NCI-H748 (cell line): ENCODE measurements around the gene LARP4B.

Experiments used
- DNase-seq: peaks from one replicate; lab custom pipeline; 2025; ENCODE audit not compliant: unreplicated experiment; lab: John Stamatoyannopoulos, UW

The LARP4B gene

DNA sequence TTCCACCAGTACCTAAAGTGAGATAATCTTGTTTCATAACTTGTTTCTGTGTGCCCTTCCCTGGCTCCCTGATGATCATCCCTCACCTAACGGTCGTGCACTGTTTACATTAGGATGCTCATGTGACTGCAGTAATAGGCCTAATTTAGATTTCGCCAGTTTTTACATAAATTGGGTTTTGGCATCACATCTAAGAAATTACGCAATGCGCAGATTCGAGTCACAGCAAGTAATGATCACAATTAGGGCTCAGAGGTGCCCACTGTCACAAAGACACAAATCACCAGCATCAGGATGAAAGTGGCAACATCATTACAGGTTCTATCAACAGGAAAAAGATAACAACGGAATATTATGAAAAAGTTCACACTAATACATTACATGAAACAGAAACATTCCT, 94.7 kb downstream of the LARP4B start:
- DNase-seq = no peak

DNA sequence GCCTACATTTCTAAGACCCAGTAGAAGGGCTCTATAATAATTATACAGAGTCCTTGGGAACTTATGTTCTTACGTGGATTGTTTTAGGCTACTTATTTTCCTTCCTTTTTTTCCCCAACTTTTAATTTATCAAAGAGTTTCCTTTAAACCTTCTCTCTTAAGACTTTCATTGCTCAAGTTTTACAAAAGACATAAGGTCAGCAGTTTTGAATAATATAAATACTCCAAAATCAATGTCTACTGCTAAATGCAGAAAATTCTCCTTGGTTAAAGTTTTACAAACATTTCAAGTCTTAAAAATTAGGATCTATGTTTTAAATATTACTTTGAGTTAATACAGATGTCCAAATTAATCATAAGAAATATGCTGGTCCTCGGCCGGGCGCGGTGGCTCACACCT, 97.0 kb downstream of the LARP4B start:
- no peak for DNase-seq

DNA sequence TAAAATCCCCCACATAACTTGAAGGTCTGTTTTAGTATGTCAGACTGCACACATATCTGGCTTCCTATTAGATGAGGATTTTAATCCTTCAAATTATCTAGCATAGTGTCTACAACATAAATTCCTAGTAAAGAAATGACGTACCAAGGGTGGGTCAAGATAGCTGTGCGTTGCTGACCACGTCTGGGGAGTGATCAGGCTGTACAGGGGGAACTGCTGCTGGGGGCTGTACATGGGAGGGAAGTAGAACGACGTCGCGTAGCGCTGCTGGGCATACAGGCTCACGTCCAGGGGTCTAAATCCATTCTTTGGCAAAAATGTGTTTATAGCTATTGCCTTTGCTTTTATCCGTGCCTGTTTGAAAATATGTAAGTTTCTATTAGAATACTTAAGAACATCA, 102.3 kb downstream of the LARP4B start:
- no peak for DNase-seq

DNA sequence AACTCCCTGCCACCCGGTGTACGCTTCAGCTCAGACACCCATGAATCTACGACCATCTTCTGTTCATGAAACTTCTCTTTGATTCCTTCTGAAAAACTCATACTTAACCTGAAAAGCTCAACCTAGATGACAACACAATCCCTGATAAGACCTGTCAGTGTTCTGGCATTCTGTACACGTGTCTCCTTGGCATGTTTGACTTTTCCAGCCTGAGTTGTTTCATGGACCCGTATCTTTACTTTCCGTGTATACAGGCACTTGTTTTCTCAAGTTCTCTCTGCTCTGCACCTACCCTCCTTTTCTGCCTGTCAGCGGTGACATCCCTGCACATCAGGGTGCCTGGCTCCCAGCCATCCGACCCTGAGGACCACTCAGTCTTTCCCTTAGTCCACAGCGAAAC, 103.3 kb downstream of the LARP4B start:
- DNase-seq = no peak

DNA sequence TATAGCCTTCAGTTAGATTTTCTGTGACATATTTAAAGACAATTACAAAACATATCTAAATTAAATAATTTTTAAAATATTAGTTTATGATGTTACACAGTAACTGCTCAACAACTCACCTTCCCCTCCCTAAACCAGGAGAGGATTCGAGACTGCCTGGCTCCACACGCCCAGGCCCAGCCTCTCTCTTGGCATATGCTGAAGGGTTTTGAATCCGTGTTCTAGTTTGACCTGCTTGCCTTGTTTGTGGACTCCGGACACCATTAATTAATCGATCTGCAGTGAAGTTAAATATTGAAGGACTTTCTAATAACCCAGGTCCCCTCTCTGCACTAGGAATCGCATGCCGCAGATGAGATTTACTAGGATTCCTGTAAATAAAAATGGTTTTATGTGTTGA, 106.6 kb downstream of the LARP4B start:
- DNase-seq = no peak

DNA sequence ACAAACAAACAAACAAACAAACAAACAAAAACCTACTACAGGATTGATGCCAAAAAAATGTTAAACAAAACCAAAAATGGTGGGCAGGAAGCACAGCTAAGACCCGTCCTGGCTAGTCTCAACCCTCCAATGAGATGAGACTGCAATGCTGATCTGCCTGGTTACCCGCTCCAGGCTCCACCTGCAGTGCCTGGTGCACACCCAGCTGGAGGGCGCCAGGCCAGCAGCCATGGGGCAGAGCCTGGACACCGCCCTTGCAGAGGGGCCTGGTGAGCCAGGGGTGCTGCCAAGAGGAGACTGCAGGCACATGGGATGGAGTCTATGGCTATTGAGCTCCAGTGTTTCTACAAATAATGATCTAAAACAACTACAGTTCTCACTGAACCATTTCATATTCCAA, 107.0 kb downstream of the LARP4B start:
- no peak for DNase-seq

DNA sequence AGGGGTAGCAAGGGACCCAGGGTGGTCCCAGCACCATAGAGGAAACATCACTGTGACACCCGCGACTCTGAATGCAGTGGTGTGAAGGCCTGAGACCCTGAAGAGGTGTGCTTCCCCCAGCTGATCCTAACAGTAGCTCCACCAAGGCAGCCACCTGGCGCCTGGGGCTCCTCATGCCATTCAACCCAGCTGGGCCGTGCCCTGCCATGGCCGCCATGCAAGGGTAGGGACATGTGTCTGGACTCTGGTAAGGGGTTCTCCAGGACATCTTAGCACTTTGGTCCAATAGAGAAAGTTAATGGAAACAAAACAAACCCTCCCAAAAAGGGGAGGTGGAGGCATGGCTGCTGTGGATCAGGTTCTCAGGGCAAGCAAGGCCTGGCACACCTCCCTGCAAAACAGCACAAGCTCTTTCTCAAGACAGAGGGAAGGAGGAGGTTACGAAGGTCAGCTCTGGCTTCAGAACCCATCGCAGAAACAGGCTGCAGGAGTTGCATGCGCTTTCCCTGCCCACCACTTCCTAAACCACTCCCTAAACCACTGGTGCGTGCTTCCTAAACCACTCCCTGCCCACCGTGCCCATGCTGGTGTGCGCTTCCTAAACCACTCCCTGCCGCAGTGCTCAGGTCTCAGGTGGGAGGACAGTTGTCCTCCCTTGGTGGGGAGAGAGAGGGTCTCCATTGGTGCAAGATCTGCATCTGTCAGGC, 108.7 kb downstream of the LARP4B start:
- DNase-seq = no peak

DNA sequence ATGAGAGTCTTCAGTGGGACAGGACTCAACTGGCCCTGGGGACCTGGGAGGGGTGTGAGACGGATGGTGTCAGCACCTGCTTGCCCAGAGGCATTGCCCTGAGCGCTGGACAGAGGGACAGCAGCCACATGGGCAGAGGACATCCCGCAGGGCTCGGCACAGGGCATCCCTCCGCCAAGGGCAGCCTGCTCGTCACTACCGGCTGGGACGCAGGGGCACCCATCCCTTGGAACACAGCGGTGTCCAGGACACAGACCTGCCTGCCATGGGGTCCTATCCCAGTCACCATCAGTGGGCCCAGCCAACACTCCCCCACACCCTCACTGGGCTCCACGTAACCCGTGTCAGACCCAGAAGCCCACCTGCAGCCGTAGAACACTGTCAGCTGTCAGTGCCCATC, 109.3 kb downstream of the LARP4B start:
- DNase-seq = no peak

DNA sequence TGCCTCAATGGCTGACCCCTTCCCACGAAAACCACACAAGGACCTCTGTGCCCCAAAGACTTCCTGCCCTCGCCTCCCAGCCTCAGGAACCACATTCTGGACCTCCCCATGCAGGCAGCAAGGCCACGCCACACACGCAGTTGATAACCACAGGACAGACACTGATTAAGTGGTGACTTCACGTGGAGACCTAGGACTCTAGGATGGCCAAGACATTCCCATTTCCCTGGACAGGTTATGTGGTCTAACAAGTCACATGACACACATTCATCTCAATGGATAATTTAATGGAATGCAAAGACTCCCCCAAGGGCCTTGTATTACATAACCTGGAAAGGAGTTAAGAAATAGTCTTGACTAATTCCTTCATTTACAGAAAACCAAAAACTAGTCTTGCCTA, 110.2 kb downstream of the LARP4B start:
- no peak for DNase-seq

DNA sequence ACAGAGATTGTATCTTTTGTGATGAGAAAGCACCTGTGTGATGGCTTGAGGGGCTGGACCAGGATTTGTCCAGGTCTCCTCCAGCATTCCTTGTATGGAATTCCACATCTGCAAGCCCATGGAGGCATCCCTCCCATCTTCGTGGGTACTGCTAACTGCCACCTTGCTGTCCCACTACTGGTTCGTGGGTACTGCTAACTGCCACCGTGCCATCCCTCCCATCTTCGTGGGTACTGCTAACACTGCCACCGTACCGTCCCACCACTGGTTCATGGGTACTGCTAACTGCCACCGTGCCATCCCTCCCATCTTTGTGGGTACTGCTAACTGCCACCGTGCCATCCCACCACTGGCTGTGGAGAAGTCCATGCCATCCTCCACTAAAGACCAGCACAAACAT, 111.7 kb downstream of the LARP4B start:
- DNase-seq = no peak

DNA sequence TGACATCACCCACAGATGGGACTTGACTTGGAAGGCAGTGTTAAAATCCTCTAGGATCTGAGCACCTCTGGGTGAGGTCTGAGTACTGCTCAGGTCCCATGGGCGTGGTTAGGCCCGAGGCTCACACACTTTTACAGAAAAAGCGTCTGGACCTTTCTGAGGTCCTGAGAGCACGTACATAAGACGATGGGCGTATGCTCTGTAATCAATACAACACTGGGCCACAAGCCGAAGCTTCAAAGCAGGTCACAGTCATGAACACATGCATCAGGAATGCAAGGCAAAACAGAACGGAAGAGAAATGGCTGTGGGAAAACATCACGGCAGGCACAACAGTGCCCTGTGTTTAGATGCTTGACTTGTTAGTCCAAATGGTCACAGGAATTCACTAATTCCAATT, 112.2 kb downstream of the LARP4B start:
- DNase-seq = no peak

DNA sequence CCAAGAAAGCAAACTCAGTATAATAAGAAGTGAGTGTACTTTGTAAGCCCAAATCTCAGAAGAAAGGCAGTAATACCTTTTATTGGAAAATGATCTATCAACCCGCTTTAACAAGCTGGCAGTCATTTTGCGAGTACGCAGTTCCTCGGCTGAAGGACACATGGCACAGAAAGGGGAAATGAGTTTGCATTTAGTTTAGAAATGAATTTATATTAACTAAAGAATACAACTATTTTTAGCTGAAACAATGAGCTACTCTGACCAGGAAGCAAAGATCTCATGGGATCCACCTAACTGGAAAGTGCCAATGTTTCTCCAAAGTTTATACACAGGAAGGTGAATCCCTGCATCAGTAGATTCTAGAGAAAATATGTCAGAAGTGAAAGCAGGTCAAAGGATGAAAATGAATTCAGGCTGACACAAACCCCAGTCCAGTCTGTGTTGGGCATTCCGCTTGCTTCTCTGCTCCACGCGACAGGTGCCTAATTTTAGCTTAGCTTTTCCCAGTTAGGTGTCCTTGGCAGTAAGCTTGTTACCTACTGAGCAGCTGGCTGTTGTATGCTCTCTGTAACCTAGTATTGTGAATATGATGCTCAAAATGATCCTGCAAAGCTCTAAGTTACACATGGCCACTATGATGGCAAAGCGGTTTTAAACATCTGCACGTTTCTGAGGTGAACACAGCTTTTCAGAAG, 112.8 kb downstream of the LARP4B start:
- DNase-seq = no peak

DNA sequence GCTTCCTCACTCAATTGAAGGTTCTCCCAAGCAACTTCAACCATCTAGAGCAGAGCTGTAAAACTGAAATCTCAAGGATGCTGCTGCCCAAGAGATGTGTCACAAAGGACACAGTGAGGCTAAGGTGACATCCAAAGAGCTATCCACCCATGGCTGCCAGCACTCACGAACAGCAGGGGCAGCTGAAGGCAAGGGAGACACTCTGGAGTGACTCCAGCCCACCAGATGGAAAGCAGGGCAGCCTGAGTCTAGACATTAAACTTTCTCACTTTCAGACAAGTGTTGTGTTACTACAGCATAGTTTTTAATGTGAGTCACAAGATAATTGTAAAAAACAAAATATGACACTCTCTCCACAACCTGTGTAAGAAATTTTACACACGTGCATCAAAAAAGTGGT, 113.5 kb downstream of the LARP4B start:
- DNase-seq = no peak

DNA sequence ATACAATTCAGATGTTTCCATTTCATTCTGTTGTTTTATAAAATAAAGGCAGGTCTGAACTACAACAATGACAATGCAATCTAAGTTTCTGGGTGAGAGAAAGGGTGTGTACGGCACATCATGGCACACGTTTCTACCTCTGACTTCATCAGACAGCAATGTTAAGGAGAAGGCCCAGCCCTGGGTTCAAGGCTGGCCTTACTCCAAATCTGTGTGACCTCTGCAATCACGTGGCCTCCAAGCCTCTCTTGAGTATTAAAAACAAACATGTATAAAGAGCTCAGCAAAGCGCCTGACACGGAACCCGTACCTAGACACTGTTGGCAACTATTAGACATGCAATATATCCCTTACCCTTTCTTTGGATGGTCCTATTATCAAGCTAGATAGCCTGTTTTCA, 114.1 kb downstream of the LARP4B start:
- DNase-seq = no peak

DNA sequence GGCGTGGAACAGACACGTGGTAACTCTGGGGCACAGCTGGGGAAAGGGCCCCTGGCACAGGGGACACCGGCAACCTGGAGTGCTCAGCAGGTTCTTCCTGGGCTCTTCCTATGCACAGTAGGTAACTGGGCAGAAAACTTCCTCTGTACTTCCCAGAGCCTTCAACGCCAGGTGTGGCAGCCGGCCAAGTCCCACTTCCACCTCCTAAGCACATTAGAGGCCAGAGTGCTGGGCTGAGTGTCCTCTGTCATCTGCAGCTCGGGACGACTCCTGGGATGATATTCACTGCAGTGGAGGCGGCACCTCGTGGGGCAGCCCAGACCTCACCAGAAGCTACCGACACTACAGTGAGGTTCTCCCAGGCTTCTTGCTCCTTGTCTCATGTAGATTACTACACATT, 114.5 kb downstream of the LARP4B start:
- DNase-seq = no peak

DNA sequence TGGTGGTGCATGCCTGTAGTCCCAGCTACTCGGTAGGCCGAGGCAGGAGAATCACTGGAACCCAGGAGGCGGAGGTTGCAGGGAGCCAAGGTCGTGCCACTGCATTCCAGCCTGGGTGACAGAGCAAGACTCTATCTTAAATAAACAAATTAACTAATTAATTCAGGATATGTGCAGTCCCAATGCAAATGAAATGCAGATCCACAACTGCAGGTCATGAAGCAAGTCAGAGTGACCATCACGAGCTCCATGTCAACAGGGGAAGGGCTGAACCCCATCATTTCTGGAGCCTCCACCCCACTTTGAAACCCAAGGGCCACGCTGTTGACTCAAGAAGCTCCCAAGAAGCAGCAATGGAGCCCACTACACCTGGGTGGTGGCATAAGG, 115.4 kb downstream of the LARP4B start:
- DNase-seq = no peak

DNA sequence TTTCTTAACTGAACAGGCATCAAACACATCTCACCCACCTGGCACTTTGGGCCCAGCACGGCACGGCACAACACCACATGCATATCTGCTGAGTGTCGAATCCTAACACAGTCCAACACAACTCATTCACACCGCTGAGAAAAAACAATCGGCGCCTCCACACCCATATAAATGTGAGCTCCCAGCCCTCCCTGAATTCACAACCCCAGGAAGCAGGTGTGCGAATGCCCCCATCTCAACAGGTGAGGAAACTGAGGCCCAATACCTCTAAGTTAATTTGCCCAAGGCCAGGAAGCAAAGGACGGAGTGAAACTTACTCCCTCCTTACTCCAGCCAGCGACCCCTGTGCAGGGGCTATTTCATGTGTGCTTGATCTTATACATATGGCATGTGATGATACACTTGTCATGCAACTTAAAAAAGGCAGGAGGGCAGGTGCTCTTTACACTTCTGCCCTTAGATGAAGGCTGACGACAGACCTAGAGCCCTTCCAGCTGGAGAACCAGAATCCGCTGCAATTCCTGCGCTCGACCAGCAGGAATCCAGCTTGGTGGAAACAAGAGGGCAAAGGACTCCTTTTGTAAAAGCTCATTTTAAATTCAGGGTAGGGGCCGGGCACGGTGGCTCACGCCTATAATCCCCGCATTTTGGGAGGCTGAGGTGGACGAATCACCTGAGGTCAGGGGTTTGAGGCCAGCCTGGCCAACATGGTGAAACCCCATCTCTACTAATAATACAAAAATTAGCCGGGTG, 116.0 kb downstream of the LARP4B start:
- DNase-seq = no peak

DNA sequence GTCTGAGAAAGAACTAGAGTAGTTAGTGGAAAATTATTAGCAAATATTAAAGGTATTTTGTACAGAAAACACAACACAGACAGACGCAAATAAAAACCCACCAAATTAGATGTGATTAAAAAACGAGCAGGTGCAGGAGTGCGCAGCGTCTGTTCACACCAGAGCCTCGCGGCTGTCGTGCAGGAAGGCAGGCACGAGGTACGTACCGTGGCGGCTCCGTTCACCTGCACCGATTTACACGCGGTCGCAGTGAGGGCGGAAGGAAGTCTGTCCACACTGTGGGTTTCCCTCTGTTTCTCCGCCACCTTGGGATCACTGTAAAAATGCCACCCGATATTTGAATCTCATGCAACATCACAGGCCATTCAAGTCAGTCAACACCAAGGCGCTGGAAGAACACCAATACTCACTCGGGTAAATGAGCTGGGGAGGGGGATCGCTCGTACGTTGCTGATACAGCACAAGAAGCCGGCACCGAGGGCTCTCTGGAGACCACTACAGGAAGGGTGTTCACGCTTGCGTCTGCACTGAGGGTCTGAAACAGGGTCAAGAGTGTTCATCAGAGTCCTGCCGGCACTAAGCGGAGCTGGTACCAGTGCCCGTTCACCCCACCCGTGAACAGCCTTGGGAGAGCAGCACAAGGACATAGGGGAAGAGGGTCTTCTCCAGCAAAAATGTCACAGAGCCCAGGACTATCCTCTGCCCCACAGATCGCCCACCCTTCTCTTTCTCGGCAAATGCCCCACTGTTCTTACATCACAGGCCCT, 116.8 kb downstream of the LARP4B start:
- DNase-seq = no peak

DNA sequence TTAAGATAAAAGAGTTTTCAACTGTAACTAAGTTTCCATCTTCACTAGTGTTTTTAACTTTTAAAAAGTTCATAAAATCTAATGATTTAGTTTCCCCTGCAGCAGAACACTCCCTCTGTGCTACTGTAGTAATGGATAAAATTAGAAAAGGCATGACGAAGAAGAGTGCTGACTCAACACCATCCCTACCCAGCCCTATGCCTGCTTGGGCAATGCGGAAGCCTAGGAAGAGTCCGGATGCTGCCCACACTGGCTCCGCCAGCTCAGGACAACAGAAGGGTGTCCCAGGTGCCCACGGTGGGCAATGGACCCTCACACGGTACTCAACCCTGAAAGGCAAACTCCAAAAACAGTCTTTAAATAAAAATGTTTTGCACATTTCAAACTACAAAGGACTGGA, 118.2 kb downstream of the LARP4B start:
- DNase-seq = no peak

DNA sequence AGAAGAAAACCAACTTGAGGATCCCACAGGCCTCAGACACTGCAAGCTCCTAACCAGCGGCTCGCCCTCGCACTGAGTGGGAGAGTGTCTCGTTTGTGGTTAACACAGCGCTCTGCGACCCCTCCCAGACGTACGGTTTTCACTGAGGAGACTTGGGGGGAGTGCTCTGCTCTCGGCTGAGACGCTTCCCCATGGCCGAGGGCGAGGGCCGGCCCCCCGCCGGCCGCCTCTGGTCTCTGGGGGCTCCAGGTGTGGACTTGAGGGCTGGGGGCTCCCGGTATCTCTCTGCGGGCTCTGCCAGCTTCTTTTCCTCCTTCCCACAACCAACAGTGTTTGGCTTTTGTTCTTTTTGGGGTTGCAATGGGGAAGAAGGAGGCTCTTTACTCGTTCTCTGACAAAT, 118.7 kb downstream of the LARP4B start:
- no peak for DNase-seq

DNA sequence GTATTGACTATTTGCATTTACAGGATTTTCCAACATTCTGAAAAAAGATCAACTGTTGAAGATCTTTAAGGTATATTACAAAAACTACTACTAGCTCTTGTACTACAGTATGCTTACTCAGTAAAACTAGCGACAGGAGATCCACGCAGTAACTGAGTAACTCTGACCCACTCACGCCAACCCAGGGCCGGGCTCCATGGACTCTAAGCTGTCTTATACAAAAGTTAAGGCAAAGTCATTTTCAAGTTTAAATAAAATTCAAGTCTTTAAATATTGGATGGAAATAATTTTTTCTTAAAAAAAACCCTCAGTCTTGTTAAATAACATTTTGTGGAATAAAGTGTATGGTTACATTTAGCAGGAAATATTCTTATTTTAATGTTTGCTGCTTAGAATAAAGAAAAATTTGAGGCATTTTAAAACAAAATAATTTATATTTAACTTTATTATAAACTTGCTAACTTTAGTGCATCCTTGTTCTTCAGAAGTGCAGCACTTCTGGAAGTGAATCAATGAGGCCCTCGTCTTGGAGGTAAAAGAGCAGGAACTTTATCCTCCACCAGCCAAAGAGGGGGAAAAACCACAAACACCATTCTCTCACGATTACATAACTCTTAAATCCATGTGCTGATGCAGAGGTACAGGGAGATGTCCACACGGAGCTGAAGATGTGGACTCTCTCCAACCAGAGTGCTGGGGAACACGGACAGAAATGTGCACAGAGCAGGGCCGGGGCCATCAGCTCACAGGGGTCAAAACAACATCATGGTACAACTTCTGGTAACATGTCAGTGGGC, 119.9 kb downstream of the LARP4B start:
- DNase-seq = no peak
